HEK293T (cell line): ENCODE data around the gene CABLES2.

Experiments
- ARNT ChIP-seq: fragments of 450-650 bp; IDR thresholded peaks from 2 replicates; pipeline ENCODE4 v1.6.1; 2017; ENCODE audit warnings: mild to moderate bottlenecking
- BHLHE40 ChIP-seq: fragments of 450-650 bp; IDR thresholded peaks from 2 replicates; pipeline ENCODE4 v1.6.1; 2016; ENCODE audit warnings: mild to moderate bottlenecking, moderate library complexity, borderline replicate concordance
- CTBP1 ChIP-seq: fragments of 450-650 bp; IDR thresholded peaks from 2 replicates; pipeline ENCODE4 v1.6.1; 2016; ENCODE audit warnings: borderline replicate concordance
- ELF4 ChIP-seq: fragments of 450-650 bp; IDR thresholded peaks from 2 replicates; pipeline ENCODE4 v1.6.1; 2017; ENCODE audit warnings: antibody characterized with exemption
- FOXA1 ChIP-seq: fragments of 450-650 bp; IDR thresholded peaks from 2 replicates; pipeline ENCODE4 v1.6.1; 2016; ENCODE audit warnings: mild to moderate bottlenecking
- FOXM1 ChIP-seq: fragments of 450-650 bp; IDR thresholded peaks from 2 replicates; pipeline ENCODE4 v1.6.1; 2017; ENCODE audit warnings: mild to moderate bottlenecking, borderline replicate concordance
- HDGF ChIP-seq: fragments of 450-650 bp; IDR thresholded peaks from 2 replicates; pipeline ENCODE4 v1.6.1; 2017; ENCODE audit warnings: antibody characterized with exemption, borderline replicate concordance
- LEF1 ChIP-seq: fragments of 450-650 bp; IDR thresholded peaks from 2 replicates; pipeline ENCODE4 v1.6.1; 2017; ENCODE audit warnings: mild to moderate bottlenecking, borderline replicate concordance
- NFRKB ChIP-seq: fragments of 450-650 bp; IDR thresholded peaks from 2 replicates; pipeline ENCODE4 v1.6.1; 2016; ENCODE audit warnings: mild to moderate bottlenecking, moderate library complexity
- SP1 ChIP-seq: fragments of 450-650 bp; IDR thresholded peaks from 2 replicates; pipeline ENCODE4 v1.6.1; 2017
- ZNF384 ChIP-seq: fragments of 450-650 bp; IDR thresholded peaks from 2 replicates; pipeline ENCODE4 v1.6.1; 2016
- TF ChIP-seq, protein P1 (sequence below): fragments of 450-650 bp; IDR thresholded peaks from 2 replicates; pipeline ENCODE4 v1.6.1; 2016

DNA sequence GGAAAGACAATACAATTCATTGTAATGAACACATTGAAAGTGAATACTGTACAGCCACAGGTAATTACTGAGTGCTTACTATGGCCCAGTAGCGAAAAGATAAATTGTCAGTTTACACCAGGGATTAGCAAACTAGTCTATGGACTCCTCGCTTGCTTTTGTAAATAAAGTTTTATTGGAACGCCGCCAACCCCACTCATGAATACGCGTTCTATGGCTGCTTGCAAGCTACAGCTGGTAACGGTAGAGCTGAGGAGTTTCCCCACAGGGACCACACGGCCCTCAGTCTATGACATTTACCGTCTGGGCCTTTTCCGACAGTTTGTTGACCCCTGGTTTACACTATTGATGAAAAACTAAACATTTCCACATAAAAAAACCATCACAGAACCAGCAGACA is 64.2 kb downstream of the CABLES2 start:
- TF ChIP-seq HDGF (no peak), BHLHE40 (no peak), CTBP1 (no peak), FOXM1 (no peak), ELF4 (no peak), SP1 (no peak), ZNF384 (no peak), NFRKB (no peak), LEF1 (no peak), ARNT (no peak), FOXA1 (no peak)
- TF ChIP-seq, protein P1, sequence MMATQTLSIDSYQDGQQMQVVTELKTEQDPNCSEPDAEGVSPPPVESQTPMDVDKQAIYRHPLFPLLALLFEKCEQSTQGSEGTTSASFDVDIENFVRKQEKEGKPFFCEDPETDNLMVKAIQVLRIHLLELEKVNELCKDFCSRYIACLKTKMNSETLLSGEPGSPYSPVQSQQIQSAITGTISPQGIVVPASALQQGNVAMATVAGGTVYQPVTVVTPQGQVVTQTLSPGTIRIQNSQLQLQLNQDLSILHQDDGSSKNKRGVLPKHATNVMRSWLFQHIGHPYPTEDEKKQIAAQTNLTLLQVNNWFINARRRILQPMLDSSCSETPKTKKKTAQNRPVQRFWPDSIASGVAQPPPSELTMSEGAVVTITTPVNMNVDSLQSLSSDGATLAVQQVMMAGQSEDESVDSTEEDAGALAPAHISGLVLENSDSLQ: no peak
